ENCODE results near the gene MYO9A.
"Not testable (repeated sequence)": the region's sequence is repeated elsewhere in the genome, so short reads cannot be mapped to it uniquely, and the experiment has no call there.

MYO9A gene

DNA sequence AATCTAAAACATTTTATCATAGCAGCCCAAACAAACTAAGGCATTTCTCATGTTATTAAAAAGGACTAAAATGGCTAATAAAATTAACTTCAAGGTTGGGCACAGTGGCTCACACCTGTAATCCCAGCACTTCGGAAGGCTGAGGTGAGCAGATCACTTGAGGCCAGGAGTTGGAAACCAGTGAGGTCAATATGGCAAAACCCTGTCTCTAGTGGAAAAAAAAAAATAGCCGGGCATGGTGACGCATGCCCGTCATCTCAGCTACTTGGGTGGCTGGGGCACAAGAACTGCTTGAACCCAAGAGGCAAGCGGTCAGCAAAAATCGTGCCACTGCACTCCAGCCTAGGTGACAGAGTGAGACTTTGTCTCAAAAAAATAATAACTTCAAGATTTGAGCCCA is 197.4 kb downstream of the MYO9A start:
- no peak for DNase-seq (ENCODE audit: low read depth, low spot score)
- H3K4me3 ChIP-seq (ENCODE audit: low read length): no peak overlapping the region

GRCh38 chr15:71916834-71917233 is 201.1 kb downstream of the MYO9A start:
- no peak overlapping the region for H3K4me3 ChIP-seq (ENCODE audit: low read length)
- DNase-seq (ENCODE audit: low read depth, low spot score): no peak

- no peak for DNase-seq (ENCODE audit: low read depth, low spot score)
- H3K4me3 ChIP-seq (ENCODE audit: low read length): no peak overlapping the region
Observed at GRCh38 chr15:71914092-71914491, 203.9 kb downstream of the MYO9A start.

DNA sequence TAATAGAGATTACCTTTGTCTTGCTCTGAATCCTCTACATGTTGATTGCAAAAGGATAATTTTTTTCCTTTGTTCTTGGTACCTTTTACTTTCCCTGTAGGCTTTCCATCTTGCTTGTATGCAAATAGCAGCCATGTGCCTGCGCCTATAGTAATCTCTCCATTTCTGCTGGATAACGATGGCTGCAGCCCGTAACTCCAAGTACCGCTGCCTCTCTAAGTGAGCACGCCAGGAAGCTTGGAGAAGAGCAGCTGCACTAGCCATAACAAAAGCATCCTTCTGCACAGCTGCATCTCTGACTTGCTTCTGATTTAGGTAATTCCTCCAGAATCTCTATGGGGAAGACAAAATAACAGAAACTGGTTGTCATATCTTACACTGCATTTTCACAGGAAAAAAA is 218.3 kb downstream of the MYO9A start:
- DNase-seq (ENCODE audit: low read depth, low spot score): no peak
- H3K4me3 ChIP-seq (ENCODE audit: low read length): no peak overlapping the region

DNA sequence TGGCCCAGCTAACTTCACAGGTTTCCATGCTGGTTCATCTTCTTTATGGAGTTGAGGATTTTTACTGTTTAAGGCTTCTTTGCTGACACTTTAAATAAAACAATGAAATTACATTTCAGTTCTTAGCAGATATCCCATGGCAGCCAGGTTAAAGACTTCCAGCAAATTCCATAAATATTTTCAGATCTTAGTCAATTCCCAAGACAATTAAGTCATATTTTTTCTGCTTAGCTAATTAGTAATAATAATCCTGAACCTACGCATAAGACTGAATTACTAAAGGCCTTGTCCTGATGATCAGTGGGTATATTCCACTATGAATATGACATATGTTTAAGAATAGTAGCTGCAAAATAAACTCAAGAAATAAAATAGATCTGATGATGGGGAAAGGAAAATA is 224.3 kb downstream of the MYO9A start:
- no peak for DNase-seq (ENCODE audit: low read depth, low spot score)
- no peak overlapping the region for H3K4me3 ChIP-seq (ENCODE audit: low read length)

GRCh38 chr15:71892335-71892734 is 225.6 kb downstream of the MYO9A start:
- DNase-seq (ENCODE audit: low read depth, low spot score): no peak
- no peak overlapping the region for H3K4me3 ChIP-seq (ENCODE audit: low read length)

- H3K4me3 ChIP-seq (ENCODE audit: low read length): no peak overlapping the region
- DNase-seq (ENCODE audit: low read depth, low spot score): no peak
Observed at GRCh38 chr15:71891026-71891425, 226.9 kb downstream of the MYO9A start.

GRCh38 chr15:71889947-71890346 is 228.0 kb downstream of the MYO9A start:
- no peak for DNase-seq (ENCODE audit: low read depth, low spot score)
- no peak overlapping the region for H3K4me3 ChIP-seq (ENCODE audit: low read length)

- no peak for DNase-seq (ENCODE audit: low read depth, low spot score)
Observed at GRCh38 chr15:71889385-71889784, 228.6 kb downstream of the MYO9A start.

DNA sequence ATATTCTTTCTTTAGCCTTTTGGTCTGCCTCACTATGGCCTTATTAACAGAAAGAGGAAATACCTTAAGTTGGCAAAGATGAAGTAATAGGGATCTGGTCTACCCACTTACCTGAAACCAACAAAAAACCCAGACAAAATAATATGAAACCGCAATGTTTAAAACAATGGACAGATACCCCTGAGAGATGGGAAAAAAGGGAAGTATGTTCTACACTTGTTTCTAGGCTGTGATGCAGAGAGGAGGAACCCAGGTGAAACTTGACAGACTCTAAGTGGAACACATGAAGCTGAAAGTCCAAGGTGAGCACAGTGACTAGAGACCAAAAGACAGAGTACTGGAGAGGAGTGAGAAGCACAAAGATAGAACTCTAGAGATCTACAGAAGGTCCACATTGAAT is 229.2 kb downstream of the MYO9A start:
- DNase-seq (ENCODE audit: low read depth, low spot score): no peak
- no peak overlapping the region for H3K4me3 ChIP-seq (ENCODE audit: low read length)

More at GRCh38 chr15:71889385-71889784, 228.6 kb downstream of the MYO9A start:
- H3K4me3 ChIP-seq (ENCODE audit: low read length): no peak overlapping the region

DNA sequence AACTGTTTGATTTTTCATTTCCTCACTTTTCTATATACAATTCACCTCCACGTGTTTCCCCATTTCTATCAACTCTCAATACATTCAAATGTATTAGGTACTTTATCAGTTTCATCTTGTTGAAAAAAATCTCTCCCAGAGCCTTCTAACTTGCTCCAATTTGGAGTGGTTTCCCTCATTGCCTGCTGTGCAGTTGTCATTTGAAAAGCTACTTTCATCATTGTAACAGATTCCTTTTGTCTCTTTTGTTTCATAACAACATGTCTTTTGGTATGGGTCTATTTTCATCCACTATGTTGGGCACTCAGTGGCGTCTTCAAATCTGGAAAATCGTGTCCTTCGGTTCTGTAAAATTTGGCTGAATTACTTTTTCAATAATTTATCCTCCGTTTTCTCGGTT is 232.6 kb downstream of the MYO9A start:
- H3K4me3 ChIP-seq (ENCODE audit: low read length): no peak overlapping the region
- DNase-seq (ENCODE audit: low read depth, low spot score): no peak

- H3K4me3 ChIP-seq (ENCODE audit: low read length): no peak overlapping the region
- no peak for DNase-seq (ENCODE audit: low read depth, low spot score)
Observed at GRCh38 chr15:71883447-71883846, 234.5 kb downstream of the MYO9A start.

DNA sequence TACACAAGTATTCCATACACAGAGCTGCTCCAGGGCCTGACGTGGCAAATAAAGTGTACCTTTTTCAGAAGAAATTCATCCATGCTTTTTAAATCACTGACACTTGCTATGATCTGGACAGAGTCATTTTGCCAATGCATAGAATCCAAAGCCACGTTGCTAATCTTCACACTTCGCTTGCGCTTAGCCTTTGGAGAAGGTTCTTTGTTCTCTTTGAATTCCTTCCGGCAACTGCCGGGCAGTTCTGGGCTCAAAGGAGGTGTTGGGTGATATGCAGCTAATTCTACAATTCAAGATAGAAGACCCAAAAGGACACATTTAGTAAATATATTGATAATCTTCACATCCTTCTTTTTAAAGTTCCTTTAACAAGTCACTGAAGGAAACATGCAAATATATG is 237.7 kb downstream of the MYO9A start:
- H3K4me3 ChIP-seq (ENCODE audit: low read length): no peak overlapping the region
- DNase-seq (ENCODE audit: low read depth, low spot score): no peak

- DNase-seq (ENCODE audit: low read depth, low spot score): no peak
- H3K4me3 ChIP-seq (ENCODE audit: low read length): no peak overlapping the region
Observed at GRCh38 chr15:71874245-71874644, 243.7 kb downstream of the MYO9A start.

DNA sequence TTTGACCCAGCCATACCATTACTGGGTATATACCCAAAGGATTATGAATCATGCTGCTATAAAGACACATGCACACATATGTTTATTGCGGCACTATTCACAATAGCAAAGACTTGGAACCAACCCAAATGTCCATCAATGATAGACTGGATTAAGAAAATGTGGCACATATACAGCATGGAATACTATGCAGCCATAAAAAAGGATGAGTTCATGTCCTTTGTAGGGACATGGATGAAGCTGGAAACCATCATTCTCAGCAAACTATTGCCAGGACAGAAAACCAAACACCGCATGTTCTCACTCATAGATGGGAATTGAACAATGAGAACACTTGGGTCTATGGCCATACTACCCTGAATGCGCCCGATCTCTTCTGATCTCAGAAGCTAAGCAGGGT is 259.7 kb downstream of the MYO9A start:
- not testable (repeated sequence) for DNase-seq (ENCODE audit: low read depth, low spot score); H3K4me3 ChIP-seq (ENCODE audit: low read length)

- H3K4me3 ChIP-seq (ENCODE audit: low read length): no peak overlapping the region
- no peak for DNase-seq (ENCODE audit: low read depth, low spot score)
Observed at GRCh38 chr15:71853543-71853942, 264.4 kb downstream of the MYO9A start.

DNA sequence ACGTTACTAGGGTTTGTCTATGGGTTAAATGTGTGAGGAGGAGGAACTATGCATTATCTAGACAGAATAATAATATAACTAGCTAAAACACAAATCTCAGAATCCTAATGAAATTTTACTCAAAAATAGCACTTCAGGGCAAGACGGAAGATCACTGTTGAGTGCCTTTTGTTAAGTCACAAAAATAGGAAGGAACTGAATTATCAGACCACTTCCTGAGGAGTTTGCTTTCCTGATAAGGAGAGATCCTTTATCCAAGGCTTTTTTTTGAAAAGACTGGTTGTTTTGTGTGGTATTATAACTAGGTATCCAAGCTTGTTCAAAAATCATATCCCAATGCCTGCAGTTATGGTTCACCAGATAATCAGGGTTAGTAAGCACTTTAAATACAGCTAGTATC is 273.0 kb downstream of the MYO9A start:
- H3K4me3 ChIP-seq (ENCODE audit: low read length): no peak overlapping the region
- DNase-seq (ENCODE audit: low read depth, low spot score): no peak

DNA sequence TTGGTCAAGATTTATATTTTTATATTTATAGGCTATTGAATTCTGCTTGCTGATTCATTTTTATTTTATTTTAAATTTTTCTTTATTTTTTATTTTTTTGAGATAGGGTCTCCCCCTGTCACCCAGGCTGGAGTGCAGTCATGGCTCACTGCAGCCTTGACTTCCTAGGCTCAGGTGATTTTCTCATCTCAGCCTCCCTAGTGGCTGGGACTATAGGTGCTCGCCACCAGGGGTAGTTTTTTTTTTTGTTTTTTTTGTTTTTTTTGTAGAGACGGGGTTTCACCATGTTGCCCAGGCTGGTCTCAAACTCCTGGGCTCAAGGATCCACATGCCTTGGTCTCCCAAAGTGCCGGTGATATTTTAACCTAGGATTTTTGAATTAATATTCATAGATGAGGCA is 276.4 kb downstream of the MYO9A start:
- no peak overlapping the region for H3K4me3 ChIP-seq (ENCODE audit: low read length)
- DNase-seq (ENCODE audit: low read depth, low spot score): no peak

DNA sequence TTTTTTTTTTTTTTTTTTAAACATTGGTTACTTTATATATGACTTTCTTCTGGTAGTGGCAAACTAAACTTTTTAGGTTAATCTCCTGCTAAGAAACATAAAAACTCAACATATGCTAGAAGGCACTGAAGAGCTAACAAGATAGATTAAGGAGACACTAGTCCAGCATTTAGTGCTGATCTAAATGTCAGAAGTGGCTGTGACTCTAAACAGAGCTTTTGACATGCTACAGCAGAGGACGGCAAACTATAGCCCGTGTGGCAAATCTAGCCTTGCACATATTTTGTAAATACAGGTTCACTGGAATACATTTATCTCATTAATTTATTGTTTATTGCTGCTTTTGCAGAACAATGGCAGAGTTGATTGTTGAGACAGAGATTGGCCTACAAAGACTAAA is 287.0 kb downstream of the MYO9A start:
- no peak overlapping the region for H3K4me3 ChIP-seq (ENCODE audit: low read length)
- DNase-seq (ENCODE audit: low read depth, low spot score): no peak

GRCh38 chr15:71826196-71826595 is 291.8 kb downstream of the MYO9A start:
- H3K4me3 ChIP-seq (ENCODE audit: low read length): no peak overlapping the region
- no peak for DNase-seq (ENCODE audit: low read depth, low spot score)

- no peak for DNase-seq (ENCODE audit: low read depth, low spot score)
- H3K4me3 ChIP-seq (ENCODE audit: low read length): no peak overlapping the region
Observed at GRCh38 chr15:71825021-71825730, 292.8 kb downstream of the MYO9A start.

Data from Jurkat, Clone E6-1 (cell line).